Activated naive CD8-positive, alpha-beta T cell (primary cell): ENCODE data around the gene CHN2.

ENCODE experiments used
- H3K27ac Mint-ChIP-seq: one replicate; pipeline ENCODE4 v1.8.0; 2021; ENCODE audit warnings: mixed read lengths
- H3K27me3 Mint-ChIP-seq: one replicate; pipeline ENCODE4 v1.8.0; 2021; ENCODE audit warnings: mixed read lengths
- H3K36me3 Mint-ChIP-seq: one replicate; pipeline ENCODE4 v1.8.0; 2021; ENCODE audit warnings: mixed read lengths
- H3K4me1 Mint-ChIP-seq: one replicate; pipeline ENCODE4 v1.8.0; 2021; ENCODE audit warnings: low read depth, mixed read lengths
- H3K4me3 Mint-ChIP-seq: one replicate; pipeline ENCODE4 v1.8.0; 2021; ENCODE audit warnings: mild to moderate bottlenecking, mixed read lengths
- H3K9me3 Mint-ChIP-seq: one replicate; pipeline ENCODE4 v1.8.0; 2021; ENCODE audit warnings: low read depth, mixed read lengths

The CHN2 gene

GRCh38 chr7:29271319-29271658, 76.7 kb downstream of the CHN2 start:
- H3K4me1 Mint-ChIP-seq = peaks cover 3% of the 10 kb centered on the region
- no peaks in the 10 kb centered on the region for H3K27me3 Mint-ChIP-seq
- no peak overlapping the region for H3K27ac Mint-ChIP-seq
- H3K4me3 Mint-ChIP-seq = no peak overlapping the region
- H3K36me3 Mint-ChIP-seq = peaks cover 3% of the 10 kb centered on the region
- H3K9me3 Mint-ChIP-seq = no peaks in the 10 kb centered on the region

- H3K4me3 Mint-ChIP-seq = no peak overlapping the region
- H3K36me3 Mint-ChIP-seq = peaks cover 3% of the 10 kb centered on the region
- peaks cover 3% of the 10 kb centered on the region for H3K4me1 Mint-ChIP-seq
- H3K27ac Mint-ChIP-seq = no peak overlapping the region
- H3K27me3 Mint-ChIP-seq = no peaks in the 10 kb centered on the region
- no peaks in the 10 kb centered on the region for H3K9me3 Mint-ChIP-seq
Measured at GRCh38 chr7:29272057-29272456, 77.5 kb downstream of the CHN2 start.

GRCh38 chr7:29274146-29275017, 79.8 kb downstream of the CHN2 start:
- no peaks in the 10 kb centered on the region for H3K9me3 Mint-ChIP-seq
- H3K27ac Mint-ChIP-seq = no peak overlapping the region
- H3K27me3 Mint-ChIP-seq = no peaks in the 10 kb centered on the region
- H3K4me3 Mint-ChIP-seq = no peak overlapping the region
- no peaks in the 10 kb centered on the region for H3K36me3 Mint-ChIP-seq
- H3K4me1 Mint-ChIP-seq = peaks cover 3% of the 10 kb centered on the region

GRCh38 chr7:29275018-29275318, 80.4 kb downstream of the CHN2 start:
- Mint-ChIP-seq H3K4me3 (no peak overlapping the region), H3K36me3 (no peaks in the 10 kb centered on the region), H3K27ac (no peak overlapping the region), H3K4me1 (peaks cover 3% of the 10 kb centered on the region), H3K9me3 (no peaks in the 10 kb centered on the region), H3K27me3 (no peaks in the 10 kb centered on the region)

GRCh38 chr7:29275493-29275892, 80.9 kb downstream of the CHN2 start:
- Mint-ChIP-seq H3K4me1 (peaks cover 3% of the 10 kb centered on the region), H3K4me3 (no peak overlapping the region), H3K27ac (no peak overlapping the region), H3K27me3 (no peaks in the 10 kb centered on the region), H3K36me3 (no peaks in the 10 kb centered on the region), H3K9me3 (no peaks in the 10 kb centered on the region)

GRCh38 chr7:29276199-29276598, 81.6 kb downstream of the CHN2 start:
- Mint-ChIP-seq H3K9me3 (no peaks in the 10 kb centered on the region), H3K4me1 (no peaks in the 10 kb centered on the region), H3K27ac (no peak overlapping the region), H3K4me3 (no peak overlapping the region), H3K27me3 (no peaks in the 10 kb centered on the region), H3K36me3 (no peaks in the 10 kb centered on the region)

- Mint-ChIP-seq H3K27me3 (no peaks in the 10 kb centered on the region), H3K9me3 (no peaks in the 10 kb centered on the region), H3K36me3 (no peaks in the 10 kb centered on the region), H3K27ac (no peak overlapping the region), H3K4me1 (no peaks in the 10 kb centered on the region), H3K4me3 (no peak overlapping the region)
Measured at GRCh38 chr7:29276806-29277205, 82.2 kb downstream of the CHN2 start.

- Mint-ChIP-seq H3K4me3 (no peak overlapping the region), H3K9me3 (no peaks in the 10 kb centered on the region), H3K36me3 (no peaks in the 10 kb centered on the region), H3K4me1 (no peaks in the 10 kb centered on the region), H3K27me3 (peaks cover under 1% of the 10 kb centered on the region), H3K27ac (no peak overlapping the region)
Measured at GRCh38 chr7:29277436-29278215, 83.1 kb downstream of the CHN2 start.

- Mint-ChIP-seq H3K27me3 (peaks cover 2% of the 10 kb centered on the region), H3K27ac (no peak overlapping the region), H3K9me3 (no peaks in the 10 kb centered on the region), H3K36me3 (no peaks in the 10 kb centered on the region), H3K4me1 (no peaks in the 10 kb centered on the region), H3K4me3 (no peak overlapping the region)
Measured at GRCh38 chr7:29278337-29279069, 83.9 kb downstream of the CHN2 start.

GRCh38 chr7:29281782-29282541, 87.4 kb downstream of the CHN2 start:
- Mint-ChIP-seq H3K27ac (no peak overlapping the region), H3K36me3 (no peaks in the 10 kb centered on the region), H3K4me1 (peaks cover 16% of the 10 kb centered on the region), H3K27me3 (peaks cover 3% of the 10 kb centered on the region), H3K4me3 (no peak overlapping the region), H3K9me3 (no peaks in the 10 kb centered on the region)

- Mint-ChIP-seq H3K4me3 (no peak overlapping the region), H3K9me3 (no peaks in the 10 kb centered on the region), H3K27ac (no peak overlapping the region), H3K36me3 (no peaks in the 10 kb centered on the region), H3K4me1 (peaks cover 16% of the 10 kb centered on the region), H3K27me3 (peaks cover 3% of the 10 kb centered on the region)
Measured at GRCh38 chr7:29282819-29283414, 88.3 kb downstream of the CHN2 start.

- H3K4me3 Mint-ChIP-seq = no peak overlapping the region
- H3K27ac Mint-ChIP-seq = no peak overlapping the region
- H3K36me3 Mint-ChIP-seq = no peaks in the 10 kb centered on the region
- peaks cover 5% of the 10 kb centered on the region for H3K27me3 Mint-ChIP-seq
- peaks cover 16% of the 10 kb centered on the region for H3K4me1 Mint-ChIP-seq
- H3K9me3 Mint-ChIP-seq = no peaks in the 10 kb centered on the region
Measured at GRCh38 chr7:29284696-29285443, 90.3 kb downstream of the CHN2 start.

GRCh38 chr7:29285444-29285793, 90.8 kb downstream of the CHN2 start:
- no peak overlapping the region for H3K27ac Mint-ChIP-seq
- H3K9me3 Mint-ChIP-seq = no peaks in the 10 kb centered on the region
- peaks cover 5% of the 10 kb centered on the region for H3K27me3 Mint-ChIP-seq
- H3K4me3 Mint-ChIP-seq = no peak overlapping the region
- peaks cover 16% of the 10 kb centered on the region for H3K4me1 Mint-ChIP-seq
- no peaks in the 10 kb centered on the region for H3K36me3 Mint-ChIP-seq

- Mint-ChIP-seq H3K27me3 (peaks cover 5% of the 10 kb centered on the region), H3K4me1 (peaks cover 16% of the 10 kb centered on the region), H3K9me3 (no peaks in the 10 kb centered on the region), H3K4me3 (no peak overlapping the region), H3K27ac (no peak overlapping the region), H3K36me3 (no peaks in the 10 kb centered on the region)
Measured at GRCh38 chr7:29285861-29286260, 91.3 kb downstream of the CHN2 start.
